K562 (cell line): ENCODE results near the gene ISYNA1. TPM values are rescaled to one million over a fixed set of nuclear protein-coding genes. Genes with fewer than 3 reads are reported as not detected.
A peak's percentile ranks its signal among the peaks of the same experiment; 100 is the strongest.

Source experiments
- ATAC-seq: fragments of 200-7000 bp; cut with Tn5 transposase; 3 replicates; pipeline ENCODE4 v1.9.1; 2020; ENCODE audit warnings: moderate library complexity
- BruUV-seq: library from RNA; stranded (reverse); fragments of 400-500 nt; replicated peaks from 2 replicates; lab custom pipeline; 2021; lab: Mats Ljungman, UMichigan
- CTCF ChIA-PET: fragments of 300-600 bp; formaldehyde crosslinking; extraction: SDS; loops from one replicate; lab custom pipeline; 2021; ENCODE audit warnings: low intra/inter-chr PET ratio; lab: Yijun Ruan, JAX
- POLR2A ChIA-PET: fragments of 300-600, 350-650 bp; sonication (Branson Sonifier 250); formaldehyde crosslinking; extraction: SDS; loops from one replicate; lab custom pipeline; 2021; ENCODE audit warnings: antibody characterized with exemption, inconsistent platforms; lab: Yijun Ruan, JAX
- DNase-seq, 4 experiments: peaks; one replicate each; pipeline versions ENCODE4 v3.0.0 to v3.0.0-alpha.2; 2011 to 2018; ENCODE audit warnings: low spot score in 3 of 4, mixed read lengths in 3 of 4; ENCODE audit errors: extremely low read depth in 1 of 4
- FAIRE-seq: peaks from 2 replicates; lab custom pipeline; 2011; peaks lifted over from hg19 to GRCh38; lab: Jason Lieb, UNC
- H2AFZ ChIP-seq: 2 replicates; pipeline ENCODE4 v1.6.0; 2011; ENCODE audit warnings: low read depth, low read length, control low read depth, inconsistent platforms
- H3K27ac ChIP-seq: fragments of 200-600 bp; 3 replicates; pipeline ENCODE4 v1.8.0; 2011; ENCODE audit warnings: low read depth, mild to moderate bottlenecking, control low read depth, inconsistent platforms, low read length, moderate library complexity, mixed read lengths; ENCODE audit errors: extremely low read depth
- H3K27me3 ChIP-seq, 2 experiments: fragments of 300-600 bp in 1 of 2; 2 replicates in 1 of 2; 3 replicates in 1 of 2; pipeline versions ENCODE4 v1.6.0 to v1.8.0; 2011; ENCODE audit warnings: inconsistent platforms in 2 of 2, low read length in 2 of 2, mild to moderate bottlenecking in 1 of 2, mixed read lengths in 1 of 2, moderate library complexity in 1 of 2; ENCODE audit not compliant: control insufficient read depth in 2 of 2, insufficient read depth in 2 of 2
- H3K36me3 ChIP-seq: fragments of 300-600 bp; 3 replicates; pipeline ENCODE4 v1.8.0; 2011; ENCODE audit warnings: mild to moderate bottlenecking, low read length, inconsistent platforms; ENCODE audit not compliant: control insufficient read depth, insufficient read depth
- H3K4me1 ChIP-seq, 2 experiments: fragments of 200-600 bp in 1 of 2; replicated peaks in 1 of 2; 2 replicates in 1 of 2; 3 replicates in 1 of 2; pipeline versions ENCODE4 v1.5.1 to v1.8.0; 2011; ENCODE audit warnings: inconsistent platforms in 2 of 2, low read length in 2 of 2, mild to moderate bottlenecking in 1 of 2, mixed read lengths in 1 of 2, moderate library complexity in 1 of 2; ENCODE audit not compliant: control insufficient read depth in 2 of 2, insufficient read depth in 2 of 2
- H3K4me2 ChIP-seq: 2 replicates; pipeline ENCODE4 v1.6.1; 2011; ENCODE audit warnings: low read length, control low read depth, inconsistent platforms, mixed read lengths; ENCODE audit not compliant: insufficient read depth
- H3K4me3 ChIP-seq: fragments of 200-600 bp; sonication (generic), shearing (Covaris generic); 2 replicates; pipeline ENCODE4 v1.5.1; 2016; ENCODE audit warnings: control low read depth, inconsistent platforms
- H3K79me2 ChIP-seq: fragments of 200-600 bp; 3 replicates; pipeline ENCODE4 v1.8.0; 2011; ENCODE audit warnings: low read length, inconsistent platforms; ENCODE audit not compliant: control insufficient read depth, insufficient read depth
- H3K9ac ChIP-seq, 2 experiments: 2 replicates each; pipeline versions ENCODE4 v1.6.0 to v1.6.1; 2011; ENCODE audit warnings: low read depth in 2 of 2, low read length in 2 of 2, control low read depth in 1 of 2, inconsistent platforms in 1 of 2, mild to moderate bottlenecking in 1 of 2, mixed read lengths in 1 of 2; ENCODE audit not compliant: insufficient read depth in 1 of 2
- H3K9me1 ChIP-seq: one replicate; pipeline ENCODE4 v1.6.0; 2011; ENCODE audit warnings: inconsistent platforms, mild to moderate bottlenecking, low read length, moderate library complexity; ENCODE audit not compliant: control insufficient read depth, insufficient read depth
- H3K9me3 ChIP-seq: replicated peaks from 2 replicates; pipeline ENCODE4 v1.5.1; 2011; ENCODE audit warnings: low read depth, low read length, inconsistent platforms; ENCODE audit not compliant: control insufficient read depth, insufficient read depth
- H4K20me1 ChIP-seq: replicated peaks from 2 replicates; pipeline ENCODE4 v1.6.1; 2011; ENCODE audit warnings: low read length, inconsistent platforms, mixed read lengths; ENCODE audit not compliant: control insufficient read depth, insufficient read depth
- BRCA1 ChIP-seq, 2 experiments: fragments of 450-650 bp in 1 of 2; sonication (generic) in 1 of 2; formaldehyde crosslinking in 1 of 2; IDR thresholded peaks; 2 replicates each; pipeline versions ENCODE4 v1.5.0 to v1.6.1; 2017 to 2020; ENCODE audit warnings: mild to moderate bottlenecking in 1 of 2, missing genetic modification reagents in 1 of 2
- BRD9 ChIP-seq: fragments of 450-650 bp; IDR thresholded peaks from 2 replicates; pipeline ENCODE4 v1.6.1; 2018; ENCODE audit warnings: low read depth; ENCODE audit not compliant: partially characterized antibody
- GABPB2 ChIP-seq: fragments of 250-450 bp; sonication (Bioruptor Pico); conservative IDR thresholded peaks from 2 replicates; pipeline ENCODE4 v1.5.1; 2021; ENCODE audit warnings: mild to moderate bottlenecking
- KLF6 ChIP-seq: fragments of 250-450 bp; sonication (Bioruptor Pico); IDR thresholded peaks from 2 replicates; pipeline ENCODE4 v1.4.0; 2020; ENCODE audit warnings: mild to moderate bottlenecking, moderate library complexity, borderline replicate concordance
- RBM39 ChIP-seq: fragments of 200-400 bp; formaldehyde crosslinking; optimal IDR thresholded peaks from 2 replicates; pipeline ENCODE3; 2018; ENCODE audit warnings: low read depth, low read length
- ZNF311 ChIP-seq: fragments of 250-450 bp; sonication (Bioruptor Pico); IDR thresholded peaks from 2 replicates; pipeline ENCODE4 v1.4.0; 2020; ENCODE audit warnings: mild to moderate bottlenecking, moderate library complexity
- WGBS: fragments of 100-300 bp; shearing (Covaris generic); methylation state at CpG from one replicate; pipeline ENCODE4 v1.1.6; 2016; ENCODE audit warnings: low coverage, mixed read lengths; ENCODE audit not compliant: insufficient coverage; ENCODE audit errors: missing lambda C conversion rate; 5-methylcytosine and 5-hydroxymethylcytosine counted together
- in situ Hi-C: fragments of 300-500 bp; cut with MboI; formaldehyde crosslinking; loops from 4 replicates; pipeline ENCODE4 v1.15.0; 2018; ENCODE audit warnings: inconsistent platforms, mixed read lengths
- intact Hi-C: fragments of 100-400 bp; cut with micrococcal nuclease; formaldehyde crosslinking; loops from 2 replicates; pipeline ENCODE4 v1.14.2; 2022
- polyA plus RNA-seq, 8 experiments: library from polyadenylated mRNA; depleted of rRNA in 4 of 8; stranded (reverse) in 5 of 8; unstranded in 3 of 8; fragments of >200 nt; fragmentation: Nextera tagmentation in 2 of 8; fragmentation: Illumina TruSeq in 1 of 8; extraction: Ambion mirVana in 2 of 8; extraction: Trizol in 1 of 8; gene quantifications; 2 replicates each; pipeline versions ENCODE4 v1.2.1 to v1.2.3, GENCODE V29; 2011 to 2014; ENCODE audit warnings: inconsistent platforms in 1 of 8, missing spikeins in 1 of 8
- total RNA-seq, 7 experiments: library from RNA; depleted of rRNA in 6 of 7; stranded (reverse); fragments of >200 nt in 6 of 7; fragmentation: Illumina TruSeq in 2 of 7; extraction: Trizol in 2 of 7; gene quantifications; 2 replicates each; pipeline versions ENCODE4 v1.2.1 to v1.2.3, GENCODE V29; 2011 to 2021; ENCODE audit warnings: low replicate concordance in 1 of 7
- TF ChIP-seq, protein P1 (sequence below): fragments of 450-650 bp; IDR thresholded peaks from 2 replicates; pipeline ENCODE4 v1.7.1; 2018; ENCODE audit warnings: mild to moderate bottlenecking, low read depth; ENCODE audit not compliant: partially characterized antibody
- TF ChIP-seq, protein P2 (sequence below): sonication (generic); formaldehyde crosslinking; IDR thresholded peaks from 2 replicates; pipeline ENCODE4 v1.8.1; 2023; ENCODE audit warnings: mild to moderate bottlenecking, missing genetic modification reagents
- TF ChIP-seq, protein P3 (sequence below): fragments of 250-450 bp; sonication (Bioruptor Pico); IDR thresholded peaks from 2 replicates; pipeline ENCODE4 v1.4.0; 2020

Gene ISYNA1
- total and polyA plus RNA-seq, 9 of the 15 experiments (the other 6 are each of a cell fraction or from before 2014, with no cell fraction given), result 21.8 to 460 (median 93.2) TPM

DNA sequence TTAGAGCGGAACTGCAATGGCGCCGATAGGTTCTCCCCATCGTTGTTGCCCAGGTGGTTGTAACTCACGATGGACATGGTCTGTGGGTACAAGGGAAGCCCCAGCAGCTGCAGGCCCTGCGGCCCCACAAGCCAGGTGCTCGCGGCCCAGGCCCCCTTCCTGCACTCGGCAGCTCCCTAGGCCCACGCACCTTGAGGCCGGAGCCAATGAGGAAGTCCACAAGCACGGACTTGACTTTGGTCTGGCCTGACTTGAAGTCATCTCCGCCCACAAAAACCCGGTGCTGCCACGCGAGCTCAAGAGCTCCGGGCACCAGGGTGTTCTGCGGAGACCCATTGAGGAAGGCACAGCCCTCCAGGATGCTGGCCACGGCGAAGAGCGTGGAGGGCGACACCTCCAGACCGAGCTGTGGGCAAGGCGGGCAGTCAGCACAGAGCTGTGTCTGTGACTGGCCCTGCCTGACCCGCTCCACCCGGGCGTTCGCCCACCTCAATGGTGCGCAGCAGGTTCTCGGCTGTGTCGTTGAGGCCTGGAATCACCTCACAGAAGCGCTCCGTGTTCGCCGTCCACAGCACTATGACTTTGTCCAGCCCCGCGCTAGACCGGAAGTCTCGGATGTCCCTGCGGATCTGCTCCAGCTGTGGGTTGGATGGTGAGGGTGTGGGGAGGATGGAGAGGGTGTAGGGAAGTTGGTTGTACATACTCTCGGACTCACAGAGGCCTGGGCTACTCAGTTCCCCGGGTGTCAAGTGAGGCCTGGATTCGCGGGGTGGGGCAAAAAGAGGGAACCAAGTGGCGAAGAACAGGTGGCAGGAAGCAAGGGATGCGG lies 1.9 kb downstream of the ISYNA1 start (continued):
- TF ChIP-seq BRCA1 (IDR thresholded peaks at IDR 0.05) (no peak), BRCA1 (CRISPR knock-in tag; IDR thresholded peaks at IDR 0.05) (0 out of 2 replicates have a peak, but pooled peaks have one; percentile 44)

DNA sequence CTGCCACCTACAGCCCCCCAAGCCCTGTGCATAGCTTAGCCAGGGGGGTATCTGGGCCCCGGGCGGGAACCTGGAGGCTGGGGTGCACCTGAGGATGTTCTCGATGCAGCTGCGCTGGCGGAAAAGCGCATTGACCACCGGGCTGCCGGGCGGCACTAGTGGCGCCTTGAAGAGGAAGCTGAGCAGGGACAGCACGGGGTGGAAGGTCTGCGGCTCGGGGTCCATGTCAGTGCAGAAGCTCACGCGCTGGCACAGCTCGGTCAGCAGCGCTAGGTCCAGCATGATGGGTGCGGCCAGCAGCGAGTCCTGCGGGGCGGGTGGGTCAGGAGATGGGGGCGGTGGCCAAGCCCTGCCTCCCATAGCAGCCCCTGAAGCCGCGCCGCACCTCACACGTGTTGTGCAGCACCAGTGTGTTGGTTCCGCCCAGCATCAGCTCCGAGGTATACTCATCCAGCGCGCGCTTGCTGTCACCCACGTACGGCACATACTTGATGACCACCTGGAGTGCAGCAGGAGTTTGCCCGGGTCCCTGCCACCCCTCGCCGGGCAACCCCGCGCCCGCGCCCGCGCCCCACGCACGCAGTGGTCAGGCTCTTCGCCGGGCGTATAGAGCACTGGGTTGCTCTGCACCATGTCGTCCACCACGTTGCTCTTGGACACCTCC lies 2.6 kb downstream of the ISYNA1 start:
- H3K4me2 ChIP-seq, result no peak overlapping the region
- POLR2A ChIA-PET, result interaction anchor here (0.6 to 1.2 kb wide), 5 partner anchors 12 to 157 kb away, joined by 3 to 4 read pairs (median 3); partner anchors contain the start of genes GDF15 and LSM4
- in situ Hi-C loops (no loop called here), intact Hi-C loops (no loop called here)
- H3K4me1 ChIP-seq, result peaks cover 48 to 96% of the 10 kb centered on the region in 2 experiments
- CTCF ChIA-PET, result no interaction called here
- H3K9me3 ChIP-seq, result no peaks in the 10 kb centered on the region
- H3K36me3 ChIP-seq, result peaks cover 56% of the 10 kb centered on the region
- ATAC-seq (no peak), FAIRE-seq (no peak), DNase-seq (no peak)
- H3K27ac ChIP-seq, result no peak overlapping the region; the same call in 2 of the 3 replicates
- H2AFZ ChIP-seq, result no peak overlapping the region
- WGBS, result 86% methylated on average over 22 of the region's 49 CpGs
- no peak overlapping the region for H3K4me3 ChIP-seq
- no peaks in the 10 kb centered on the region for H3K9me1 ChIP-seq
- peaks cover 9% of the 10 kb centered on the region for H4K20me1 ChIP-seq
- H3K27me3 ChIP-seq, result no peaks in the 10 kb centered on the region
- no TSS peak for BruUV-seq
- H3K79me2 ChIP-seq, result peaks cover 62% of the 10 kb centered on the region
- H3K9ac ChIP-seq, result peak overlapping the region in 1 of 2 experiments; percentile 55; a peak in 2 of 4 replicates
- TF ChIP-seq, protein P1, sequence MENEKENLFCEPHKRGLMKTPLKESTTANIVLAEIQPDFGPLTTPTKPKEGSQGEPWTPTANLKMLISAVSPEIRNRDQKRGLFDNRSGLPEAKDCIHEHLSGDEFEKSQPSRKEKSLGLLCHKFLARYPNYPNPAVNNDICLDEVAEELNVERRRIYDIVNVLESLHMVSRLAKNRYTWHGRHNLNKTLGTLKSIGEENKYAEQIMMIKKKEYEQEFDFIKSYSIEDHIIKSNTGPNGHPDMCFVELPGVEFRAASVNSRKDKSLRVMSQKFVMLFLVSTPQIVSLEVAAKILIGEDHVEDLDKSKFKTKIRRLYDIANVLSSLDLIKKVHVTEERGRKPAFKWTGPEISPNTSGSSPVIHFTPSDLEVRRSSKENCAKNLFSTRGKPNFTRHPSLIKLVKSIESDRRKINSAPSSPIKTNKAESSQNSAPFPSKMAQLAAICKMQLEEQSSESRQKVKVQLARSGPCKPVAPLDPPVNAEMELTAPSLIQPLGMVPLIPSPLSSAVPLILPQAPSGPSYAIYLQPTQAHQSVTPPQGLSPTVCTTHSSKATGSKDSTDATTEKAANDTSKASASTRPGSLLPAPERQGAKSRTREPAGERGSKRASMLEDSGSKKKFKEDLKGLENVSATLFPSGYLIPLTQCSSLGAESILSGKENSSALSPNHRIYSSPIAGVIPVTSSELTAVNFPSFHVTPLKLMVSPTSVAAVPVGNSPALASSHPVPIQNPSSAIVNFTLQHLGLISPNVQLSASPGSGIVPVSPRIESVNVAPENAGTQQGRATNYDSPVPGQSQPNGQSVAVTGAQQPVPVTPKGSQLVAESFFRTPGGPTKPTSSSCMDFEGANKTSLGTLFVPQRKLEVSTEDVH, result no peak
- TF ChIP-seq, protein P2, sequence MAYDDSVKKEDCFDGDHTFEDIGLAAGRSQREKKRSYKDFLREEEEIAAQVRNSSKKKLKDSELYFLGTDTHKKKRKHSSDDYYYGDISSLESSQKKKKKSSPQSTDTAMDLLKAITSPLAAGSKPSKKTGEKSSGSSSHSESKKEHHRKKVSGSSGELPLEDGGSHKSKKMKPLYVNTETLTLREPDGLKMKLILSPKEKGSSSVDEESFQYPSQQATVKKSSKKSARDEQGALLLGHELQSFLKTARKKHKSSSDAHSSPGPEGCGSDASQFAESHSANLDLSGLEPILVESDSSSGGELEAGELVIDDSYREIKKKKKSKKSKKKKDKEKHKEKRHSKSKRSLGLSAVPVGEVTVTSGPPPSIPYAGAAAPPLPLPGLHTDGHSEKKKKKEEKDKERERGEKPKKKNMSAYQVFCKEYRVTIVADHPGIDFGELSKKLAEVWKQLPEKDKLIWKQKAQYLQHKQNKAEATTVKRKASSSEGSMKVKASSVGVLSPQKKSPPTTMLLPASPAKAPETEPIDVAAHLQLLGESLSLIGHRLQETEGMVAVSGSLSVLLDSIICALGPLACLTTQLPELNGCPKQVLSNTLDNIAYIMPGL (CRISPR knock-in tag), result no peak; the same call in 1 of the 2 replicates
- TF ChIP-seq ZNF311 (CRISPR knock-in tag), result no peak
- TF ChIP-seq GABPB2 (CRISPR knock-in tag), result no peak
- no peak for TF ChIP-seq BRD9
- TF ChIP-seq, protein P3, sequence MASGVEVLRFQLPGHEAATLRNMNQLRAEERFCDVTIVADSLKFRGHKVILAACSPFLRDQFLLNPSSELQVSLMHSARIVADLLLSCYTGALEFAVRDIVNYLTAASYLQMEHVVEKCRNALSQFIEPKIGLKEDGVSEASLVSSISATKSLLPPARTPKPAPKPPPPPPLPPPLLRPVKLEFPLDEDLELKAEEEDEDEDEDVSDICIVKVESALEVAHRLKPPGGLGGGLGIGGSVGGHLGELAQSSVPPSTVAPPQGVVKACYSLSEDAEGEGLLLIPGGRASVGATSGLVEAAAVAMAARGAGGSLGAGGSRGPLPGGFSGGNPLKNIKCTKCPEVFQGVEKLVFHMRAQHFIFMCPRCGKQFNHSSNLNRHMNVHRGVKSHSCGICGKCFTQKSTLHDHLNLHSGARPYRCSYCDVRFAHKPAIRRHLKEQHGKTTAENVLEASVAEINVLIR, result no peak
- TF ChIP-seq KLF6 (CRISPR knock-in tag), result no peak
- TF ChIP-seq RBM39, result no peak
